GM06990 (cell line): ENCODE measurements around the gene PPP1R37.
A peak's percentile ranks its signal among the peaks of the same experiment; 100 is the strongest.

Source experiments
- DNase-seq: peaks from one replicate; pipeline ENCODE4 v3.0.0-alpha.2; 2011; ENCODE audit not compliant: insufficient read length; ENCODE audit errors: extremely low read depth
- H3K27me3 ChIP-seq: replicated peaks from 2 replicates; pipeline ENCODE4 v1.6.0; 2011; ENCODE audit warnings: low read length; ENCODE audit not compliant: control insufficient read depth, insufficient read depth
- H3K36me3 ChIP-seq: 2 replicates; pipeline ENCODE4 v1.5.1; 2011; ENCODE audit warnings: low read length; ENCODE audit not compliant: control insufficient read depth, insufficient read depth
- H3K4me3 ChIP-seq: replicated peaks from 2 replicates; pipeline ENCODE4 v1.5.1; 2011; ENCODE audit warnings: low read depth, mild to moderate bottlenecking, control low read depth, low read length
- CTCF ChIP-seq: IDR thresholded peaks from 2 replicates; pipeline ENCODE4 v1.5.1; 2011; ENCODE audit warnings: low read length, control low read depth, mild to moderate bottlenecking, inconsistent platforms; ENCODE audit not compliant: insufficient read depth, poor library complexity, severe bottlenecking

The PPP1R37 gene

GRCh38 chr19:45126654-45127053, 33.7 kb downstream of the PPP1R37 start:
- TF ChIP-seq CTCF = no peak
- no peaks in the 10 kb centered on the region for H3K27me3 ChIP-seq

GRCh38 chr19:45128146-45128545, 35.2 kb downstream of the PPP1R37 start:
- H3K4me3 ChIP-seq = no peak overlapping the region
- no peak for DNase-seq
- TF ChIP-seq CTCF = no peak
- H3K27me3 ChIP-seq = no peaks in the 10 kb centered on the region
- H3K36me3 ChIP-seq = peaks cover 2% of the 10 kb centered on the region; the same call in 1 of the 2 replicates

More at GRCh38 chr19:45126654-45127053, 33.7 kb downstream of the PPP1R37 start:
- Histone ChIP-seq H3K36me3 (peaks cover 2% of the 10 kb centered on the region; the same call in 1 of the 2 replicates), H3K4me3 (no peak overlapping the region)
- DNase-seq = no peak

GRCh38 chr19:45128806-45129205, 35.8 kb downstream of the PPP1R37 start:
- no peak for TF ChIP-seq CTCF
- Histone ChIP-seq H3K36me3 (peaks cover 2% of the 10 kb centered on the region; the same call in 1 of the 2 replicates), H3K4me3 (no peak overlapping the region), H3K27me3 (no peaks in the 10 kb centered on the region)
- no peak for DNase-seq

GRCh38 chr19:45130236-45130635, 37.3 kb downstream of the PPP1R37 start:
- DNase-seq = no peak
- no peak overlapping the region for H3K4me3 ChIP-seq
- no peaks in the 10 kb centered on the region for H3K27me3 ChIP-seq
- H3K36me3 ChIP-seq = peaks cover 2% of the 10 kb centered on the region; the same call in 1 of the 2 replicates
- TF ChIP-seq CTCF = no peak

- TF ChIP-seq CTCF = peak; percentile 54
- Histone ChIP-seq H3K36me3 (peaks cover 2% of the 10 kb centered on the region; the same call in 1 of the 2 replicates), H3K27me3 (no peaks in the 10 kb centered on the region), H3K4me3 (no peak overlapping the region)
- DNase-seq = no peak
These were observed 38.1 kb downstream of the PPP1R37 start for GRCh38 chr19:45130888-45131615.
